ENCODE results near the gene CIROP. TPM values are rescaled to one million over a fixed set of nuclear protein-coding genes. Genes with fewer than 3 reads are reported as not detected.
A peak's percentile ranks its signal among the peaks of the same experiment; 100 is the strongest.

The CIROP gene
- total and polyA plus RNA-seq, 9 of the 15 experiments (the other 6 are each of a cell fraction or from before 2014, with no cell fraction given): not detected

DNA sequence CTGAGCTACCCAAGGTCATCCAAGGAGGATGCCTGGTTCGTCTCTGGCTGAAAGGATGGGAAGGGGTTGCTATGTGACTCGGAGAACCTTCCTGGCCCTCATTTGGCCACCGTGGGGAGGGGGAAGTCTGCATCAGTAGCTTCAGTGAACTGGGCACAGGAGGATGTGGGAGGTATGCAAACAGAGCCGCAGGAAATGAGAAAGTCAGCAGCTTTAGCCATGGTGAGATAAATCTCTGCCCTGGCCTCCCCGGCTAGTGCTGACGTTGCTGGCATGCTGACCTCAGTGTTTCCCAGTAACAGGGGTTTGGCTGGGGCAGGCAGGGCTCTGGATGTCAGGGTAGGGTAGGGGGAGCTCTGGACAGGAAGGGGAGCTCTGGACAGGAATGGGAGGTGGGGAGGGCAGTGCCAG, 16.6 kb upstream of the CIROP start (continued):
- TF ChIP-seq, protein P1, sequence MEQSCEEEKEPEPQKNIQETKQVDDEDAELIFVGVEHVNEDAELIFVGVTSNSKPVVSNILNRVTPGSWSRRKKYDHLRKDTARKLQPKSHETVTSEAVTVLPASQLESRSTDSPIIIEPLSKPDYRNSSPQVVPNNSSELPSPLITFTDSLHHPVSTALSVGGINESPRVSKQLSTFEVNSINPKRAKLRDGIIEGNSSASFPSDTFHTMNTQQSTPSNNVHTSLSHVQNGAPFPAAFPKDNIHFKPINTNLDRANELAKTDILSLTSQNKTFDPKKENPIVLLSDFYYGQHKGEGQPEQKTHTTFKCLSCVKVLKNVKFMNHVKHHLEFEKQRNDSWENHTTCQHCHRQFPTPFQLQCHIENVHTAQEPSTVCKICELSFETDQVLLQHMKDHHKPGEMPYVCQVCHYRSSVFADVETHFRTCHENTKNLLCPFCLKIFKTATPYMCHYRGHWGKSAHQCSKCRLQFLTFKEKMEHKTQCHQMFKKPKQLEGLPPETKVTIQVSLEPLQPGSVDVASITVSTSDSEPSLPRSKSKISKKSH (CRISPR knock-in tag; IDR thresholded peaks at IDR 0.05): no peak
- no peak for TF ChIP-seq STAT6 (CRISPR knock-in tag; IDR thresholded peaks at IDR 0.05)
- TF ChIP-seq BMI1 (IDR thresholded peaks at IDR 0.05; ENCODE audit: low read length): no peak
- TF ChIP-seq KDM1A (IDR thresholded peaks at IDR 0.05): 0 out of 4 replicates have a peak, but pooled peaks of 1 of the 2 experiments have one; percentile 7
- no peak for TF ChIP-seq ZNF431 (CRISPR knock-in tag; IDR thresholded peaks at IDR 0.05)
- TF ChIP-seq OTX1 (CRISPR knock-in tag; IDR thresholded peaks at IDR 0.05): no peak

All from K562 (cell line).